ENCODE data around the gene RGP1. TPM values are rescaled to one million over a fixed set of nuclear protein-coding genes. Genes with fewer than 3 reads are reported as not detected.

Gene RGP1
- polyA plus RNA-seq, 1 experiment = 20.2 TPM

DNA sequence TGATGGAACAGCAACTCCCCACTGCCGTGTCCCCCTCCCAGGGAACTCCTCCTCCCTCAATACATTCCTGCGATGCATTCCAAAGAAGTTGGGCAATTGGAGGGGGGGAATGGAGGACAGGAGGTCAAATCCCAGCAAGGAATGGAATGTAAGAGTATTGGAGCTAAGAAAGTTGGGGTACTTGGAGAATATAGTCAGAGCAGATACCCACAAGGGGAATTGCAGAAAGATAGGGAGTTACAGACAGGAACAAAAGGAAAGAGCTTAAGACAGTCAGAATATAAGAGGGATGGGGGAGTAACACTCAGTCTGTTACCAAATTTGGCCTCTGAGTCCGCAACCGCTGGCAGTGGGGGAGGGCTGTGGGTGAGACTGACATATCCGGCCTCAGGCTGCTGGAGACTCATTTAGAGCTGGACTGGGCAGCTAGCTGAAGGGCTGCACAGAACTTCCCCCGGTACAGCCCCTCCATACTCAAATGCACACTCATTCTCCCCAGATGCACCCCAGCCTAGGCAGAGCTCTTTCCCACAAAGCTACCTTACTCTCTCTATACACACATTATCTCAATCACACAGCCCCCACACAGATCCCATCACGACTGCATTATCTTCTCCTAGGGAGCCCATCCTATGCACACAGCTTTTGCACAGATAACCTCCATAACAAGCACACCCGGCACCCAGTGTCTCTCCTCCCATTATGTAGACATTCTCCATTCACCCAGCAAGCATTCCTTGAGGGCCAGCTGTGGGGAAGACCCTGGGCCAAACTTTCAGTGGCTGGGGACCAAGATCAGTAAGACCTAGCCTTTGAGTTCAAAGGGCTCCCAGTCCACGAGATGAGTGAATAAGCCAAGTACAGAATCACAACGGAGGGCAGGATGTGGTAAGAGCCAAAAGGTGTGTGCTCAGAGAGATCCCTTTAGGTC, 20.8 kb upstream of the RGP1 start:
- DNase-seq (ENCODE audit: low read depth, low spot score) = peak; percentile 74
- ChIA-PET POLR2A (interaction anchor here (0.5 to 4.4 kb wide), 25 partner anchors 8 to 218 kb away, joined by 3 to 101 read pairs (median 5); partner anchors contain the start of genes ARHGEF39, CCDC107, GBA2 and HINT2), CTCF (interaction anchor here (0.5 to 5.8 kb wide), 16 partner anchors 8 to 183 kb away, joined by 3 to 35 read pairs (median 5); partner anchors contain the start of genes ARHGEF39, CCDC107 and RMRP)
- TF ChIP-seq, protein P1, sequence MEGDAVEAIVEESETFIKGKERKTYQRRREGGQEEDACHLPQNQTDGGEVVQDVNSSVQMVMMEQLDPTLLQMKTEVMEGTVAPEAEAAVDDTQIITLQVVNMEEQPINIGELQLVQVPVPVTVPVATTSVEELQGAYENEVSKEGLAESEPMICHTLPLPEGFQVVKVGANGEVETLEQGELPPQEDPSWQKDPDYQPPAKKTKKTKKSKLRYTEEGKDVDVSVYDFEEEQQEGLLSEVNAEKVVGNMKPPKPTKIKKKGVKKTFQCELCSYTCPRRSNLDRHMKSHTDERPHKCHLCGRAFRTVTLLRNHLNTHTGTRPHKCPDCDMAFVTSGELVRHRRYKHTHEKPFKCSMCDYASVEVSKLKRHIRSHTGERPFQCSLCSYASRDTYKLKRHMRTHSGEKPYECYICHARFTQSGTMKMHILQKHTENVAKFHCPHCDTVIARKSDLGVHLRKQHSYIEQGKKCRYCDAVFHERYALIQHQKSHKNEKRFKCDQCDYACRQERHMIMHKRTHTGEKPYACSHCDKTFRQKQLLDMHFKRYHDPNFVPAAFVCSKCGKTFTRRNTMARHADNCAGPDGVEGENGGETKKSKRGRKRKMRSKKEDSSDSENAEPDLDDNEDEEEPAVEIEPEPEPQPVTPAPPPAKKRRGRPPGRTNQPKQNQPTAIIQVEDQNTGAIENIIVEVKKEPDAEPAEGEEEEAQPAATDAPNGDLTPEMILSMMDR (IDR thresholded peaks at IDR 0.05; ENCODE audit: low read depth, low read length) = no peak
- Histone ChIP-seq H3K4me3 (ENCODE audit: low read depth, low read length) (peak overlapping the region; percentile 98), H3K9me3 (ENCODE audit: control insufficient read depth, insufficient read depth, low read length) (no peaks in the 10 kb centered on the region; the same call in 1 of the 2 replicates), H3K27ac (ENCODE audit: low read depth, low read length) (peak overlapping the region; percentile 98), H3K27me3 (ENCODE audit: control insufficient read depth, insufficient read depth, low read length) (no peaks in the 10 kb centered on the region)

DNA sequence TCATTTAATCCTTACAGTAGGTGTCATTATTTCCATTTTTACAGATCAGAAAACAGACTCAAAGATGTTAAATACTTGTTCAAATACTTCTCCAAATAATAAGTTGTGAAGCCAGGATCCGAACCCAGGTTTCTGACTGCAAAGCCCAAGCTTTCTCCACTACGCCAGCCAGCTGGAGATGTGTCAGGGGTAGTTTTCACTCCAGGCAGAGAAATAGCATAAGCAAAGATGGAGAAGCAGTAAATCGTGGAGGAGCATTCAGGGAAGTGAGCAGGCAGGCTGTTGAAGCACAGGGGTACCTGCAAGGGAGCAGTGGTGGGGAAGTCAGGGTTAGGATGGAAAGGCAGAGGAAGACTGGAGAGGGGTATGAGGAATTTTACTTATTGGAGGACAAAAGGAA, 20.0 kb upstream of the RGP1 start:
- Histone ChIP-seq H3K9me3 (ENCODE audit: control insufficient read depth, insufficient read depth, low read length) (no peaks in the 10 kb centered on the region; the same call in 1 of the 2 replicates), H3K27ac (ENCODE audit: low read depth, low read length) (peak overlapping the region; percentile 80), H3K27me3 (ENCODE audit: control insufficient read depth, insufficient read depth, low read length) (no peaks in the 10 kb centered on the region), H3K4me3 (ENCODE audit: low read depth, low read length) (peak overlapping the region; percentile 98)
- ChIA-PET CTCF (interaction anchor here (0.5 to 5.8 kb wide), 7 partner anchors 10 to 71 kb away, joined by 3 to 30 read pairs (median 7); partner anchors contain the start of genes ARHGEF39, CCDC107 and RMRP), POLR2A (interaction anchor here (1.1 to 4.4 kb wide), 10 partner anchors 19 to 125 kb away, joined by 4 to 101 read pairs (median 9); partner anchors contain the start of genes ARHGEF39, CCDC107, GBA2 and RGP1)
- TF ChIP-seq, protein P1 (IDR thresholded peaks at IDR 0.05; ENCODE audit: low read depth, low read length) = no peak
- DNase-seq (ENCODE audit: low read depth, low spot score) = no peak

DNA sequence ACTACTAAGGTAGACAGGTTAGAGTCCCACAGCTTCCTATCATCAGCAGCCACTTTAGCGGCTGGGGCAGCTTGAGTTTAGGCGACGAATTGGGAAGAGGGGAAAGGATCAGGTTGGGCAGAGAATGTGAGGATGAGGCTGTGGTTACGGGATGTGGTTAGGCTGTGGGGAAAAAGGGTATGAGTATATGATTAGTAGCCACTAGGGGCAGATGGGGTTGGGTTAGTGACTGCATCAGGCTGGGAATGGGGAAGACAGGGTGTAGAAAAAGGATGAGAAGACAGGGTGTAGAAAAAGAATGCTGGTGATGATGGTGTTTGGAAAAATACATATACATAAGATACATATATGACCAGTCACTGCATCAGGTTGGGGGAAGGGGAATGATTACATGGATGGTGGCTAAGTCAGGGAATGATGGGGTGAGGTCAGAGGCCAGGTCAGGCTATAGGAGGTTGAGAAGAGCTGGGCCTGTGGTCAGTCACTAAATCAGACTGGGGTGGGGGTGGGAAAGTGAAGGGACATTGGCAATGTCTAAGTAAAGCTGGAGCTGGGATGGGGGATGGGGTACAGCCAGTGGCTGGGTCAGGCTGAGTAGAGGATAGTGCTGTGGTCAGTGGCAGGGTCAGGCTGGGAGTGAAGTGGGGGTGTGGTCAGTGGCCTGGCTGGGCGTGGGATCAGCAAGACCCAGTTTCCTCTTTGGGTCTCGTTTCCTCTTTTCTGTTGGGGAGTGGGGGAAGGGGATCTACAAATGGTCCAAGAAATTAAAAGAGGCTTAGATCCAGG, 19.2 kb upstream of the RGP1 start:
- Histone ChIP-seq H3K9me3 (ENCODE audit: control insufficient read depth, insufficient read depth, low read length) (no peaks in the 10 kb centered on the region; the same call in 1 of the 2 replicates), H3K27ac (ENCODE audit: low read depth, low read length) (peak overlapping the region; percentile 80), H3K4me3 (ENCODE audit: low read depth, low read length) (peak overlapping the region; percentile 98), H3K27me3 (ENCODE audit: control insufficient read depth, insufficient read depth, low read length) (no peaks in the 10 kb centered on the region)
- CTCF ChIA-PET = interaction anchor here (0.9 to 5.8 kb wide), 10 partner anchors 9 to 152 kb away, joined by 3 to 30 read pairs (median 4); partner anchors contain the start of genes ARHGEF39, CCDC107, HINT2 and RMRP
- TF ChIP-seq, protein P1 (IDR thresholded peaks at IDR 0.05; ENCODE audit: low read depth, low read length) = peak; percentile 74
- POLR2A ChIA-PET = interaction anchor here (1.2 to 4.4 kb wide), 7 partner anchors 27 to 69 kb away, joined by 3 to 101 read pairs (median 9); partner anchors contain the start of genes ARHGEF39, CA9 and TPM2
- peak; percentile 69 for DNase-seq (ENCODE audit: low read depth, low spot score)

DNA sequence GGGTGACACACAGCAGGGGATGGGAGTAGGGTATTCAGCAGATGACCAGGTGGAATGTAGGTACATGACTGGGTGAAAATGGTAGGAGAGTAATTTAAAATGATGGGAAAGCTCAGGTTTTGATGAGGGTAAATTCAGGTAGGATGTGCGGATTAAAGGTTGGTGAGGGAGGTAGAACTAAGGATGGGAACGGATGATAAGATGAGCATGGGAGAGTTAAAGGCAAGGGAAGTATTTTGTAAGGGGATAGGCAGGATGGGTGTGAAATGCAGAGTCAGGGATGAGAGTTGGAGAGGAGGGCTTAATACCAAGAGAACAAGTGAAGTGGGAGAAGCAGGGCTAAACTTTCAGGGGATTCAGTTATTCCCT, 18.6 kb upstream of the RGP1 start:
- Histone ChIP-seq H3K27me3 (ENCODE audit: control insufficient read depth, insufficient read depth, low read length) (no peaks in the 10 kb centered on the region), H3K27ac (ENCODE audit: low read depth, low read length) (peak overlapping the region; percentile 80), H3K4me3 (ENCODE audit: low read depth, low read length) (peak overlapping the region; percentile 98), H3K9me3 (ENCODE audit: control insufficient read depth, insufficient read depth, low read length) (no peaks in the 10 kb centered on the region; the same call in 1 of the 2 replicates)
- ChIA-PET CTCF (interaction anchor here (0.5 to 5.8 kb wide), 10 partner anchors 8 to 237 kb away, joined by 3 to 30 read pairs (median 4); partner anchors contain the start of genes CCDC107, HINT2 and RMRP), POLR2A (interaction anchor here (1.2 to 4.2 kb wide), 5 partner anchors 26 to 57 kb away, joined by 3 to 58 read pairs (median 9); partner anchors contain the start of genes CA9 and TPM2)
- DNase-seq (ENCODE audit: low read depth, low spot score) = no peak
- TF ChIP-seq, protein P1 (IDR thresholded peaks at IDR 0.05; ENCODE audit: low read depth, low read length) = no peak

All from AG04450 (cell line).